ENCODE results near the gene LPCAT3.
A peak's percentile ranks its signal among the peaks of the same experiment; 100 is the strongest.

Gene LPCAT3

GRCh38 chr12:6938353-6939190 is 79.7 kb downstream of the LPCAT3 start:
- no peak for DNase-seq (ENCODE audit: low read depth in 2 of 2)

DNA sequence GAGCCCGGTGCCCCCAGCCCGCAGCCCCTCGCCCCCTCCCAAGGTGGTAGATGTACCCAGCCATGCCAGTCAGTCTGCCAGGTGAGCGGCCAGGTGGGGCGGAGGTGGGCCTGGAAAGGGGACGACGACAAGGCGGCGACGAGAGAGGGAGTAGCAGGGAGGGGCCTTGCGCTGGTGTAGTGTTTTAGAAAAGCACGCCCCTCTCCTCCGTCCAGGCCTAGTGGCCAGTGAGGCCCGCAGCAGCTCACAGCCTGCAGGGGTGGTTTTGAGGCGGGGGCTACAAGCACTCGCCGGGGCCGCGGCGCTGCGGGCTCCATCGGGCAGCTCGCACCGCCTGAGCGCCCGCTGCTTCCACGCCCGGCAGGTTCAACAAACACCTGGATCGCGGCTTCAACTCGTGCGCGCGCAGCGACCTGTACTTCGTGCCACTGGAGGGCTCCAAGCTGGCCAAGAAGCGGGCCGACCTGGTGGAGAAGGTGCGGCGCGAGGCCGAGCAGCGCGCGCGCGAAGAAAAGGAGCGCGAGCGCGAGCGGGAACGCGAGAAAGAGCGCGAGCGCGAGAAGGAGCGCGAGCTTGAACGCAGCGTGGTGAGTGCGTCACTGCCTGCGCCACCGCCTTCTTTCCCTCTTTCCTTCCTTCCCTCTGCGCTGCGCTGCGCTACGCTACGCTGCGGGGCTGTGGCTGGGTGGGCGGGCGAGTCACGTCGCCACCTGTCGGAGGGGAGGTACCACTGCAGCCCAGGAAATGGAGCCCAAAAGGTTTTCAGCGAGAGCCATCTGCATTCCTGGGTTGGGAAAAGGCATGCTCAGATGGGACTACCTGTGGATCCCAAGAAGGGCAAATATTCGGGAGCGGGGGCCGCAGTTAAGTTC is 80.6 kb downstream of the LPCAT3 start:
- DNase-seq (ENCODE audit: low read depth in 2 of 2), result peak; percentile 86 to 88

GRCh38 chr12:6936636-6937480 is 81.4 kb downstream of the LPCAT3 start:
- DNase-seq (ENCODE audit: low read depth in 2 of 2), result no peak

DNA sequence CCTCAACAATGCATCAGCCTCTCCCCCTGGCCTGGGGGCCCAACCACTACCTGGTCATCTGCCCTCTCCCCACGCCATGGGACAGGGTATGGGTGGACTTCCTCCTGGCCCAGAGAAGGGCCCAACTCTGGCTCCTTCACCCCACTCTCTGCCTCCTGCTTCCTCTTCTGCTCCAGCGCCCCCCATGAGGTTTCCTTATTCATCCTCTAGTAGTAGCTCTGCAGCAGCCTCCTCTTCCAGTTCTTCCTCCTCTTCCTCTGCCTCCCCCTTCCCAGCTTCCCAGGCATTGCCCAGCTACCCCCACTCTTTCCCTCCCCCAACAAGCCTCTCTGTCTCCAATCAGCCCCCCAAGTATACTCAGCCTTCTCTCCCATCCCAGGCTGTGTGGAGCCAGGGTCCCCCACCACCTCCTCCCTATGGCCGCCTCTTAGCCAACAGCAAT is 82.1 kb downstream of the LPCAT3 start:
- DNase-seq (ENCODE audit: low read depth in 2 of 2), result no peak

- no peak for DNase-seq (ENCODE audit: low read depth in 2 of 2)
These were observed 82.7 kb downstream of the LPCAT3 start for GRCh38 chr12:6935371-6936193.

DNA sequence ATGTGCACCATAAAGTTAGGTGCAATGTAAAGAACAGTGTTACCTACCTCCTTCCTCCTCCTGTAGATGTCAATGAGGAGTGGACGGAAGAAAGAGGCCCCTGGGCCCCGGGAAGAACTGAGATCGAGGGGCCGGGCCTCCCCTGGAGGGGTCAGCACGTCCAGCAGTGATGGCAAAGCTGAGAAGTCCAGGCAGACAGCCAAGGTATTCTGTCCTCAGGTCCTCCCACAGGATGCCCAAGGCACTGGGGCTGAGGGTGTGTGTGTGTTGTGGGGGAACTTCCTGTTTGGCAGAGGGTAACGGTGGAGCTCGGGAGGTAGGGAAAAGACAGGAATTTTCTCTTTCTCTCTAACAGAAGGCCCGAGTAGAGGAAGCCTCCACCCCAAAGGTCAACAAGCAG is 84.2 kb downstream of the LPCAT3 start:
- DNase-seq (ENCODE audit: low read depth in 2 of 2), result no peak

DNA sequence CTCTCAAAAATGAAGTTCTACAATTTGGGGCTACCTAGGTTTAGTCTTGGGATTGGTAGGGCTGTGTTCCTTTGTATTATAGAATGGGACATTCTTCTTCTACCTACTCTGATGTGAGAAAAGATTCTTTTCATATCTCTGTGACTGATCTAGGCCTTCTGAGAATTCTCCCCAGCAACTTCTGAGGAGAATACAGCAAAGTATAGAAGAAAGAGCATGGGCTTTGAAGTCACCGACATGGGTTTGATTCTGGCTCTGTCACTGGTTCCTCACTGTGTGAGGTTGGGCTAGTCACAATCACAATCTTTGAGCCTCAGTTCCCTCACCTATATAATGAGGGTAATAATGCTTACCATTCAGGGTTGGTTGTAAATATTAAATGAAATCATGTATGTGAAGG is 85.5 kb downstream of the LPCAT3 start:
- no peak for DNase-seq (ENCODE audit: low read depth in 2 of 2)

DNA sequence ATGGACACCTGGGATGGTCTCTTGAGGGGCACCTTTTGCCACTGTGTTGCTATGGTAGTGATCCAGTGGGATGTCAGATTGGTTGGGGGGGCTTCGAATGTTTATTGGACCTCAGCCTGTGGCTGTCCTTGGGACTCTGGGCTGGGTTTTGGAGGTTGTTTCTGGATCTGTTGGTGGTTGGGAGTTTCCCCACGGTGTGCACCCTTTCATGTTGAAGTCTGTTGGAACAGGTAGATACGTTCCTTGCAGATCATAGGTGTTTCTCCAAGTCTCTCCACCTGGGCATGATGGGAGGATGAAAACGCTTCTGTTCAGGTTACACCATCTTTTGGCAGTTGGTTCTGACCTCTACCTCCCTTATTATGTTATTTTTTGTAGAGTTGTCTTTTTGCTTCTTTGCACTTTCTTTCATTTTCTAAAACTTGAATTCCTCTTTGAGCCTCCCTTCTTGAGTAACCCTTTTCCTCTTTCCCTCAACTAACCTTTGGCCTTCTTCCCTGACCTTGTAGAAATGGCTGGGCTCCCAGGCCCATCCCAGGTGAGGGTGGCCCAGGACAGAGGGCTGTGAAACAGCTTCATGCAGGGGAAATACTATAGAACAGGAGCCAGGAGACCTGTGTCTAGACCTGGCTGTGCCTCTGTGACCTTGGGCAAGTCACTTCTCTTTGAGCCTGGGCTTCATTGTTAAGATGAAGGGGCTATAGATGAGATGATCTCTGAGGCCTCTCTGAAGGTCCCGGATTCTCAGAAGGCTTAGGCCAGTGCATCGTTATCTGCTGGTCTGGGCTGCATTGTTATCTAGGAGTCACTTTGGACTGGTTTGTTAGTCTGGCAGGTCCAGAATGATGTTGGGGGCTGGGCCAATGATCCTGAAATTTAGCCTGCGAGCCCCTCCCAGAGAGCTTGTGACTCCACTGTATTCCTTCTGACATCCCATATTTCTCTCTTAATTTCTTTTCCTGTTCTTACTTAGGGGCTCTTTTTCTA is 88.5 kb downstream of the LPCAT3 start:
- DNase-seq (ENCODE audit: low read depth in 2 of 2), result no peak

GRCh38 chr12:6928703-6929407 is 89.4 kb downstream of the LPCAT3 start:
- DNase-seq (ENCODE audit: low read depth in 2 of 2), result no peak

DNA sequence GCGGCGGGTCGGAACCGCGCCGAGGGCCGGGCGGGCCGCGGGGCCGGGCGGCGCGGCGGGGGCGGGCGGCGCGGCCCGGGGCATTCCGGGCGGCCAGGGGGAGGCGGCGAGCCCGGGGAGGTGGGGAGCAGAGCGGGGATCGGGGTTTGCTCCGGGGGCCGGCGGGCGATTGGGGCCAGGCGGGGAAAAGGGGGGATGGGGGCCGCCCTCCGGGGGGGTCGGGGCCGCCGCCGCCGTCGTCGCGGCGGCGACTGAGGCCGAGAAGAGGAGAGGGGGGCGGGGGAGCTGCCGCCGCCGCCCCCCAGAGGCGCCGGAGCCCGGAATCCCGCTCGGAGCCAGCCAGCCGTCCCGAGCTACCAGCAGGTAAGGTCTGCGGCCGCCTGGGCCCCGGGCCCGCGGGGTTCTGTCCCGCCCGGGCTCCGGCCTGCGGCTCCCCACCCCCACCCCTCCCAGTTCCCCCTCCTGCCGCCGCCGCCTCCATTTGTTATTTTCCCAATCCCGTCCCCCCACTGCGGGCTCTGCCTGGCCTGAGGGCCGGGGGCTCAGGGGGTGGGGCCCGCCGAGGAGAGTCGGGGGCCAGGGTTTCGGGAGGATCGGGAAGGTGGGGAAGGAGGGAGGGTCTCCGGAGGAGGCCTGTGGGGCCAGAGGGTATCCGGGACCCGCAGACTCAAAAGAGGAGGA is 90.1 kb downstream of the LPCAT3 start:
- no peak for DNase-seq (ENCODE audit: low read depth in 2 of 2)

DNA sequence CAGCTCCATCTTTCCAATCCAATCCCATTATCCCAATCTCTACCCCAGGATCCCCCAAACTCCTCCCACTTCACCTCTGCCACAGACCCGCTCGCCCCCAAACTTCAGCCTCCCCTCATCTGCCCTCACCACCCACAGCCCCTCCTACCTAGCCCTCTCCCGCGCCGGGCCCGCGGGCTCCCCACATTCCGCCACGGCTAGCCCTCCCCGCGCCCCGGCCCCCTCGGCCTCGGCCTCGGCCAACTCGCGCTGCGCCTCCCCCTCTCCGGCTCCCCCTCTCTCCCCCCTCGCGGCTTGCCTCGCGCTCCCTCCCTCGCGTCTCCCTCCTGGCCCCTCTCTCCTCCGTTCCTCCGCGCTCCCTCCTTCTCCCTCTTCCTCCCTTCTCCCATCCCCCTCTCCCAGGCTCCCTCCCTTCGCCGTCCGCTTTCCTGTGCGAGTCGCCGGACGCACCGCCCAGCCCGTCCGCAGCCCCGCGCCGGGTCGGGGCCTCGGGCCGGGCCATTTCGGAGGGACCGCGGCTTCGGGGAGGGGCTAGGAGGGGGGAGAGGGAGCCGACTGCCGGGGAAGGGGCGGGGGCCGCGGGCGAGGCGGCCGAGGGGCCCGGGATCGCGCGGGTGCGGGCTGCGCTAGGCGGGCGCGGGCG is 90.8 kb downstream of the LPCAT3 start, which contains the start of gene ATN1:
Gene ATN1, plus strand, starts transcription at position 581 of the 643 bp plus-strand sequence. CDS start 6,043 bp downstream, outside the sequence.
- peak; percentile 64 to 68 for DNase-seq (ENCODE audit: low read depth in 2 of 2)

All from fibroblast of skin of left quadriceps (primary cell).